ENCODE results near the gene CDH1.
"Not testable (repeated sequence)": the region's sequence is repeated elsewhere in the genome, so short reads cannot be mapped to it uniquely, and the experiment has no call there.

CDH1 gene

GRCh38 chr16:68762996-68763756 is 26.1 kb downstream of the CDH1 start:
- no peak for DNase-seq

GRCh38 chr16:68764862-68765261 is 27.8 kb downstream of the CDH1 start:
- DNase-seq: no peak

- no peak for DNase-seq
These were observed 30.5 kb downstream of the CDH1 start for GRCh38 chr16:68767581-68767980.

GRCh38 chr16:68768175-68768574 is 31.1 kb downstream of the CDH1 start:
- no peak for DNase-seq

GRCh38 chr16:68768771-68769170 is 31.7 kb downstream of the CDH1 start:
- DNase-seq: no peak

GRCh38 chr16:68770671-68771070 is 33.6 kb downstream of the CDH1 start:
- DNase-seq: no peak

GRCh38 chr16:68772030-68772681 is 35.1 kb downstream of the CDH1 start:
- no peak for DNase-seq

- no peak for DNase-seq
These were observed 35.8 kb downstream of the CDH1 start for GRCh38 chr16:68772871-68773270.

- no peak for DNase-seq
These were observed 38.0 kb downstream of the CDH1 start for GRCh38 chr16:68774982-68775634.

- DNase-seq: no peak
These were observed 39.9 kb downstream of the CDH1 start for GRCh38 chr16:68776821-68777485.

GRCh38 chr16:68778551-68779231 is 41.6 kb downstream of the CDH1 start:
- peak; percentile 26 for DNase-seq

GRCh38 chr16:68779891-68780290 is 42.8 kb downstream of the CDH1 start:
- no peak for DNase-seq

GRCh38 chr16:68781784-68782183 is 44.7 kb downstream of the CDH1 start:
- no peak for DNase-seq

- no peak for DNase-seq
These were observed 45.4 kb downstream of the CDH1 start for GRCh38 chr16:68782198-68783174.

- DNase-seq: no peak
These were observed 47.1 kb downstream of the CDH1 start for GRCh38 chr16:68784226-68784625.

- DNase-seq: no peak
These were observed 47.6 kb downstream of the CDH1 start for GRCh38 chr16:68784721-68785120.

- no peak for DNase-seq
These were observed 48.6 kb downstream of the CDH1 start for GRCh38 chr16:68785715-68786114.

GRCh38 chr16:68786685-68787418 is 49.8 kb downstream of the CDH1 start:
- peak; percentile 65 for DNase-seq

GRCh38 chr16:68787419-68787807 is 50.3 kb downstream of the CDH1 start:
- not testable (repeated sequence) for DNase-seq

GRCh38 chr16:68790130-68790761 is 53.2 kb downstream of the CDH1 start:
- no peak for DNase-seq

Data from NCI-H1436 (cell line).